GM21515 (cell line): ENCODE measurements around the gene DVL2.

Experiments
- ATAC-seq: cut with Tn5 transposase; IDR thresholded peaks from one replicate; pipeline ENCODE4 v1.9.1; 2021; ENCODE audit not compliant: unreplicated experiment

The DVL2 gene

DNA sequence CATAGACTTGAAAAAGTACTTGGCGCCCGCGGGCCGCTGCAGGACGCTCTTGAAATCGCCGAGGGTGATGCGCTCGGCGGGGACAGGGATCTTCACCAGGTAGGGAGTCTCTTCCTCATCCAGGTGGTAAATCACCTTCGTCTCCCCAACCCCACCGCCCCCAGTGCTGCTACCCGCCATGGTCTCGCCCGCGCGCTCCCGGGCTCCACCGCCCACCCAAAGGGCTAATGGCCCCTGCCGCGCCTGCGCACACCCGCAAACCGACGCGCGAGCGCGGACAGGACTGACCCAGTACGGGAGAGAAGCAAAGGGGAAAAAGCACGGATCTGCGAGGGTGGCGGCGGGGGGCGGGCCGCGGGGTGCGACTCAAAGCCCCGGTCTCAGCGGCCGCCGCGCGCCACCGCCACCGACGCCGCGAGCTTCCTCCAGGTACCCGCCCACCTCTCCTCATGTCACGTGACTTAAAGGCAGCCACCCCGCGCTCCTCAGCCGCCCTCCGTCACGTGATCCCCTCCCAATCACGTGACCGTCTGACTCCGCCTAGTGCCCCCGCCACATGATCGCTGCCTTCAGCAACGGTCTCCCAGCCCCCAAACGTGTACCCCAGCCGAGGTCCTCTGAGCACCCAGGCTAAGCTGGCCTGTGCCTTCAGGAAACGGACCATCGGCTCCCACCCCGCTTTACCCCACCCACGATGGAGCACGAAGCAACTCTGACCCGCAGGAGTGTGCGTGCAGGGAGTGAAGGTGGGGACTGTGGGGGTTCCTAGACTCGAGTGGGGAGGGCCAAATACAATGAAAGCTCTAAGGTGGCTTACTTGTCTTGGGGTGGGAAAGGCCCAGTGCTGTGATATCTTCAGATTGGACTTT, at the start of gene DVL2:
Gene DVL2 (minus strand): TSS at position 435 of the 869 bp plus-strand sequence. CDS start 255 bp downstream, at position 180.
- peak; percentile 43 for ATAC-seq

DNA sequence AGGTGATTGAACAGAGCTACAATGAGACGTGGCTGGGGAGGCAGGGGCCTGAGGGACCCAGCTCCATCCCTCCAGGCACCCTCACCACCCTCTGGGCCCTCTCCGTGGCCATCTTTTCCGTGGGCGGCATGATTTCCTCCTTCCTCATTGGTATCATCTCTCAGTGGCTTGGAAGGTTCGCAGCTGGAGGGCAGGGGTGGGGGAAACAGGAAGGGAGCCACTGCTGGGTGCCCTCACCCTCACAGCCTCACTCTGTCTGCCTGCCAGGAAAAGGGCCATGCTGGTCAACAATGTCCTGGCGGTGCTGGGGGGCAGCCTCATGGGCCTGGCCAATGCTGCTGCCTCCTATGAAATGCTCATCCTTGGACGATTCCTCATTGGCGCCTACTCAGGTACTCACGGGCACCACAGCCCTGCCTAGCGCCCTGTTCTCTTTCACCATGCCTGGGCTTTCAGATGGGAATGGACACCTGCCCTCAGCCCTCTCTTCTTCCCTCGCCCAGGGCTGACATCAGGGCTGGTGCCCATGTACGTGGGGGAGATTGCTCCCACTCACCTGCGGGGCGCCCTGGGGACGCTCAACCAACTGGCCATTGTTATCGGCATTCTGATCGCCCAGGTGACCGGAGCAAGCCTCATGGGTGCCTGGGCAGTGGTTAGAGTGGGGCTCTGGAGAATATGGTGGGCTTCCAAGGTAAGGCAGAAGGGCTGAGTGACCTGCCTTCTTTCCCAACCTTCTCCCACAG, 49.3 kb upstream of the DVL2 start:
- ATAC-seq, result no peak

DNA sequence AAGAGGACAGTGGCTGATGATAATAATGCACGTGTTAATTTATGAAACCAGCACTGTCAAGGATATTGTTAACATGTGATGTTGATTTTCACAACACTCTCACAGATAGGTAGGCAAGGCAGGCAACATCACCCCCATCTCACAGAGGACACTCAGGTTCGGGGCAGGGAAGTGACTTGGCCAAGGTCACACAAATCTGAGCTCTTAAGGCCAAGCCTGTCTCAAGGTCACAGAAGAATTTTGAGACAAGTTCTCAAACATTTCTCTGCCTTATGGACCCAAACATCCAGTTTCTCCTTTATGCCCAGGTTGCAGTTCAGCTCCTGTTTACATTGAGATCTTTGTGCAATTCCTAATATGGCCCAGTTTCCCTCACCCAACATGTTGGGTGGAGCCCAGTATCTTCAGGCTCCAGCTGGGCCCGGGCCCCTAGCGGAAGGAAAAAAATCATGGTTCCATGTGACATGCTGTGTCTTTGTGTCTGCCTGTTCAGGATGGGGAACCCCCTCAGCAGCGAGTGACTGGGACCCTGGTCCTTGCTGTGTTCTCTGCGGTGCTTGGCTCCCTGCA, 48.5 kb upstream of the DVL2 start:
- no peak for ATAC-seq

DNA sequence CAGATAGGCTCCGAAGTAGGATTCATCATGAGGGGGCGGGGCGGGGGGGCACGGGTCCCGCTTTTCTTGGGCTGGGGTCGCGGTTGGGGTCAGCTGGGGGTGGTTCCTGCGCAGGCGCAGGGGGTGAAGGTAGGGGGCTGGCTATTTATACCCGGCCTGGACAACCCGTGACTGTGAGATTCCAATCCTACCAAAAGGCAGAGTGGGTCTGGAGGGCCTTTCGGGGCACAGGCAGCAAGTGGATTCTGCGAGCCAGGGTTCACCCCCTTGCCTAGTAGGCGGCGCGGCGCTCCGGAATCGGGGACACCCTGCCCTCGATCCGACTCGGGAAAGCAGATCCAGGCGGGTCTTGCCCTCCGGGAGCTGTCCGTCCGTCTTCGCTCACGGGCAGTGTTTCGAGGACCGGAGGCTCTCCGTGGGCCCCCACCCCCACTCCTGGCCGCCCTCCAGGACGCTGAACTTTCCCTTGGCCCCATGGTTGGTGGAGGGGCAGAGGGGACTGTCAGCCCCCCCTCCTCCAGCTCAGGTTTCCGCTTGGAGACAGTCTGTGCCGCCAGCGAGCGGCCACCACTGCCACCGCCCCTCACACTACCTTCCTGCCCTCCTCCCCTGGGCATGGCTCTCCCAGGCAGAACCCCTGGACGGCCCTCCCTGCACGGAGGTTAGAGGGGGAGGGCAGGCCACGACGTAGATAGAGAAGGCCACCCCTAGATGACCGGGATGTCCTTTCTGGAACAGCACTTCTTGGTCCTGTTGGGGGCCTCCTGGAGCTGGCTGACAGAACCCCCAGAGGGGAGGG, 47.8 kb upstream of the DVL2 start:
- no peak for ATAC-seq

DNA sequence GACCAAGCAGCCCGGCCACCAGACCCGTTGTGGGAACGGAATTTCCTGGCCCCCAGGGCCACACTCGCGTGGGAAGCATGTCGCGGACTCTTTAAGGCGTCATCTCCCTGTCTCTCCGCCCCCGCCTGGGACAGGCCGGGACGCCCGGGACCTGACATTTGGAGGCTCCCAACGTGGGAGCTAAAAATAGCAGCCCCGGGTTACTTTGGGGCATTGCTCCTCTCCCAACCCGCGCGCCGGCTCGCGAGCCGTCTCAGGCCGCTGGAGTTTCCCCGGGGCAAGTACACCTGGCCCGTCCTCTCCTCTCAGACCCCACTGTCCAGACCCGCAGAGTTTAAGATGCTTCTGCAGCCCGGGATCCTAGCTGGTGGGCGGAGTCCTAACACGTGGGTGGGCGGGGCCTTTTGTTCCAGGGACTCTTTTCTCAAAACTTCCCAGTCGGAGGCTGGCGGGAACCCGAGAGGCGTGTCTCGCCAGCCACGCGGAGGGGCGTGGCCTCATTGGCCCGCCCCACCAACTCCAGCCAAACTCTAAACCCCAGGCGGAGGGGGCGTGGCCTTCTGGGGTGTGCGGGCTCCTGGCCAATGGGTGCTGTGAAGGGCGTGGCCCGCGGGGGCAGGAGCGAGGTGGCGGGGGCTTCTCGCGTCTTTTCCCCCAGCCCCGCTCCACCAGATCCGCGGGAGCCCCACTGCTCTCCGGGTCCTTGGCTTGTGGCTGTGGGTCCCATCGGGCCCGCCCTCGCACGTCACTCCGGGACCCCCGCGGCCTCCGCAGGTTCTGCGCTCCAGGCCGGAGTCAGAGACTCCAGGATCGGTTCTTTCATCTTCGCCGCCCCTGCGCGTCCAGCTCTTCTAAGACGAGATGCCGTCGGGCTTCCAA, 47.0 kb upstream of the DVL2 start, which contains the start of gene SLC2A4:
Gene SLC2A4 (plus strand): TSS at position 645 of the 879 bp plus-strand sequence. CDS start 217 bp downstream, at position 862.
- ATAC-seq, result no peak

DNA sequence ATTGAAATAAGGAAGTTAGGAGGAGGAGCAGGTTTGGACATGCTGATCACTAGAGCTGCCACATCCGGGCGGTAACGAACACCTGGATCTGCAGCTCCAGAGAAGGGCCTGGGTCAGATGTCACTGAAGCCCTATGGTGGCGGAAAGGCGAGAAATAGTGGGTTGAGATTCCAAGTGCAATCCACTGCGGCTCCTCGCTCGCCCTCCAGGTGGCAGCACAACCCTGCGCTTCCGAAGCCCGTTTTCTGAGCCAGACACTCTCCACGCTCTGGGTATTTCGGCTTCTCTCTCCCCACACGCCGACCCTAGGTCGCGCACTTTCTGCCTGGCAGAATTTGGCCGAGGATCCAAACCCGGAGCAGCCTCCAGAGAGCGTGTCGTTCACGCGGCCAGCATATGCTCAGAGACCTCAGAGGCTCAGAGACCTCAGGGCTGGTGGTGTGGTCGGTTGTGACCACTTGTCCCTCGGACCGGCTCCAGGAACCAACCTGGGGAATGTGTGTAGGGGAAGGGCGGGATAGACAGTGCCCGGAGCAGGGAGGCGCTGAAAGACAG, 46.3 kb upstream of the DVL2 start:
- no peak for ATAC-seq

DNA sequence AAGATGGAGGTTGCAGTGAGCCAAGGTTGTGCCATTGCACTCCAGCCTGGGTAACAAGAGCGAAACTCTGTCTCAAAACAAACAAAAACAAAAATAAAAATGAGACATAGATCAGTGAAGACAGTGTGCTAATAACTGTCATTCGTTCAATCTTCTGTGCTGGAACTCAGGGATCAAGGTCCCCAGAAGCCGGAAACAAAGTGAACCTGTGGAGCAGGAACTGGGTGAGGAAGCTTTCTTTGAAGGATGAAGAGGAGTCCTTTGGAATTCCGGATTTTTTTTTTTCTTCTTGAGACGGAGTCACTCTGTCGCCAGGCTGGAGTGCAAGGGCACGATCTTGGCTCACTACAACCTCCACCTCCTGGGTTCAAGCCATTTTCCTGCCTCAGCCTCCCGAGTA, 45.1 kb upstream of the DVL2 start:
- no peak for ATAC-seq

DNA sequence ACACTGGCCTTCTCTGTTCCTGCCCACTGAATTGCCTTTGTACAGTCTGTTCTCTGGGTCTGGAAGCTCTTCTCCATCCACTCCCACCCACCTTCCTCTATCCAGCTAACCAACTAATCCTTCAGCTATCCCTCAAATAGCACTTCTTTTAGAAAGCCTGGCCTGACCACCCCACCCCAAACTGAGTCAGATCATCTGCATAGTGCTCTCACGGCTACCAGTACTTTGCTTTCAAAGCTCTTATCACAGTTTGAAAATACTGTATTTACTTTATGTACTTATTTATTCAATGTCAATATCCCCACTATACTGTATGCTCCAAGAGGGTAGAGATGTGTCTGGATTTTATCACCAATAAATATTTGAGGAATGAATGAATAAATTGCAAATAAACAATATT, 32.5 kb upstream of the DVL2 start:
- ATAC-seq, result no peak

DNA sequence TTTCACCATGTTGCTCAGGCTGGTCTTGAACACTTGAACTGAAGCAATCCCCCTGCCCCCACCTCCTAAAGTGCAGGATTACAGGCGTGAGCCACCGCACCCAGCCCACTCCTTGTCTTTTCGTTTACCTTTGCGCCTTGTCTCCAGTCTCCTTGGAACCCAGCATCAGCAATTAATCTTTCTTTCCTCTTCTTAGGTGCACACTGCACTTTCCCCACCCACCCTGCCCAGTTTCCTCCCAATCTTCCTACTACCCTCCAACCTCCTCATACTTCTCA, 29.4 kb upstream of the DVL2 start:
- no peak for ATAC-seq

DNA sequence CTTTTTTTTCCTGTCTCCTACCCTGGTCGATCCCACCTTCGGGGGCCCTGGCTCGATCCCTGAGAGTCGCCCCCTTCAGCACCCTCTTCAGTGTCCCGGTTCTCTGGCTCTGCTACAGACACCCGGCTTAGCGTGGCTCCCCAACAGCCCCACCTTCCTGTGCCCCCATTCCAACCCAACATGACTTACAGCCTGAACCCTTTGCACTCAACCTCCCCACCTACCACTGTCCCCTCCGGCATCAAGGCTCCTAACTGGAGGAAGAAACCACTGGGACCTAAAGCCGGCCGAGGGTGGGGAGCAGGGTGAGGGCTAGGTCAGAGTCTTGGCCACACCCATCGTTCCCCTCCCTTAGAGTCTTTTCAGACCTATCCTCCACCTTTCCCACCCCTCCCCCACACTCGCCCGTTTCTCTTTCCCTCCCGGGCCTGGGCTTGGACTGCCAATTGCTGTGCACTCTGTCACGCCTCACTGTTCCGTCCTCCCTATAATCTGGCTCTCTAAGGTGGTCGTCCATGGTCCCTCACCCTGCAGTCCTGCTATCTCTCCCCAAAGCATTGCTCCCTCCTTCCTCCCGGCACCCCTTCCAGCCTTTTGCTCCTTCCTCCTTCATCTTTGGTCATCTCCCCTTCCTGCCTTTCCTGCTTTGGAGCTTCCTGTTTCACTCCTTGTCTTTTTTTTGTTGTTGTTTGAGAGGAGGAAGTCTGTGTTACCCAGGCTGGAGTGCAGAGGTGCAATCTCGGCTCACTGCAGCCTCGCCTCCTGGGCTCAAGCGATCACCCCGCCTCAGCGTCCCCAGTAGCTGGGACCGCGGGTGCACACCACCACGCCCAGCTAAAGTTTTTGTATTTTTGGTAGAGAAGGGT, 28.9 kb upstream of the DVL2 start:
- no peak for ATAC-seq

DNA sequence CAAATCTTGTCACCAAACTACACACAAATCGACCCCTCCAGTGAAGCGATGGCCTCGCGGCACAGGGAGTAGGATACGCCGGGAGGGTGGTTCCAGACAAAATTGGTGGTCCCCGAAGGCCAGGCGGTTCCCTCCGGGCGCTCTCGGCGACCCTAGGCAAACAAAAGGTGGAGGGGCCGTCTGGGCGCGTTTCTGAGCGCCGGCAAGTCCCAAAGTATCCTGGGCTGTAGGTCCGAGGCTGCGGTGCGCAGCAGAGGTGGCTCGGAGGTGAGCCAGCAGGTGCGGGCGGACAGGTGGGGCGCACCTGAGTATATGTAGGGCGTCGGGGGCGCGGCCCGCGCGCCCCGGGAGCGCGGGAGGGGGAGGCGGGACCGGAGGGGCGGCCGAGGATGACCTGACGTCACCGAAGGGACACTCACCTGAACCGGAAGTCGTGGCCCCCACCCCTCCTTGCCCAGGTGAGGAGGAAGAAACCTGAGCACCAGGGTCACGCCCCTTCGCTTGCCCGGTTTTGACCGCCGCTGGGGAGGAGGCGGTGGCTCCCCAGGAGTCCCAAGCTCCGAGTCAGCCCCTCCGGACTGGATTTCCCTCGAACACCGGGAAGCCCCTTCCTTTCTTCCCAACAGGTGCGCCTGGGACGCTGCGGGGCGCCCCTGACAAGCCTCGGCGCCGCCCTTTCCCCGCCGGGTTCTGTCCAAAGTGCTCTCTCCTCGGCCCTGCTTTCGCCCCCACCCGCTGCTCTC, 28.0 kb upstream of the DVL2 start, which contains the start of gene CLDN7:
Gene CLDN7 (minus strand): TSS at position 287 of the 743 bp plus-strand sequence. CDS start 435 bp downstream, outside the sequence.
- ATAC-seq, result no peak

DNA sequence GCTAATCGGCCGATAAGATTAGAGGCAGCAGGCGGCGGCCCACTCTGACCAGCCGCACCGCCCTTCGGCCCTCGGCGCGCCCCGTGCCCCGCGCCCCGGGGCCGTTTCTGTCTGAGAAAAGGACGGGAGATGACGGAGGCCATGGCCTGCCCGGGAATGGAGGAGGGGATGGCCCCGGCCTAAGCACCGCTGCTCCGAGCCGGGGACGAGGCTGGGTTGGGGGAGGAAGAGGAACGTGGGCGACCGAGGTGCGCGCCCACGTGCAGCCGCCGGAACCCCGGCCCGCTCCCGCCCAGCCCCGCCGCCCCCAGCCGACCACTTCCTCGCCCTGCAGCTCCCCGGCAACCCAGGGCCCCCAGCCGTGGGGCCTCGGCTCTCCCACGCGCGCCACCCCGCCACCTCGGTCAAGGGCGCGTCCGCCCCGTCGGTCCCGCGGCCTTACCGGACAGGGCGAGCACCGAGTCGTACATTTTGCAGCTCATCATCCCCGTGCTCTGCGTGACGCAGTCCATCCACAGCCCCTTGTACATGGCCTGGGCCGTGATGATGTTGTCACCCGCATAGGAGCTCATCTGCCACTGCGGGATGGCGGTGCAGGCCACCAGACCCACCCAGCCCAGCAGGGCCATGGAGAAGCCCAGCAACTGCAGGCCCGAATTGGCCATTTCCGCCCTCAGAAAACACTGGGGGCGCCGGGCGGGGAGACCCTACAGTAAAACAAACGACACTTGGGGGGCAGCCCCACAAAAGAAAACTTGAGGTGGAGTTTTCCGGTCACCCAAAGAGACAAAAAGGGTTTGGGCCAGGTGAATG, 27.3 kb upstream of the DVL2 start:
- ATAC-seq, result no peak

DNA sequence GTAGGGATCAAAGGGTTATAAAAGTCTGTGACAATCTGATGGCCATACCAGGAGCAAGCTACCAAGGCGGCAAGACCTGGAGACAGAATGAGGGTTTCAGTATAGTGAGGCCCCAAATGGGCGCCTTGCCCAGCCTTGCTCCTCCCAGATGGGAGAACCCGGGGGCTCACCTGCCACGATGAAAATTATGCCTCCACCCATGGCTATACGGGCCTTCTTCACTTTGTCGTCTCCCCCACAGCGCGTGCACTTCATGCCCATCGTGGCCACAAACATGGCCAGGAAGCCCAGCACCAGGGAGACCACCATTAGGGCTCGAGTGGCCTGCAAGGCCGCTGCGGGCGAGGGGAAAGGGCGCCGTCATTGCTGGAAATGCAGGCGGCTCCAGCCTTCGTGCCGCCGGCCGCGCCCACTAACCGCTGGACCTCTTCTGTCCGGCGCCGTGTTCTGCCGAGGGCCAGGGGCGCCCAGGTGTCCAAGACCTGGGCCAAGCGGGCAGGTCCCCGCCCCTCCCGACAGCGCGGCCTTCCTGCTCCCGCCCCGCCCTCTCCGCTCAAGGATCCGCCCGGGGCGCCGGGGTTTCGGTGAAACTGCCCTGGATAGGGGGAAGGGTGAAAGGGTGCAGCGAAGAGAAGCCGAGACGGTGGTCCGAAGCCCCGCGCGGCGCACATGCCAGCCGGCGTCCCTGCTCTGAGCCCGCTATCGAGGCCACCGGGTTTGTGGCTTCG, 26.5 kb upstream of the DVL2 start:
- no peak for ATAC-seq

DNA sequence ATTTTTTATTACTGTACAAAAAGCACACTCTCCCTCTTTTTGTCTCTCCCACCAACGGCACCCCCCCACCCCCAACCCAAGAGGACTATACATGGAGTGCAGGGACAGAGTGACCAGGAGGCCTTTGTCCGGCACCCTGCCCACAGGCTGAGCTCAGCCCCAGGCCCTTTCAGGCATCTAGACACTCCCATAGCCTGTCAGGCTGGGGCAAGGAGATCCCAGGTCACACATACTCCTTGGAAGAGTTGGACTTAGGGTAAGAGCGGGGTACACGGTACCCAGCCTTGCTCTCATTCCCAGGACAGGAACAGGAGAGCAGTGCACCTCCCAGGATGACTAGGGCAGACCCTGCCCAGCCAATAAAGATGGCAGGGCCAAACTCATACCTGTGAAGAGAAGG, 25.8 kb upstream of the DVL2 start:
- ATAC-seq, result no peak

DNA sequence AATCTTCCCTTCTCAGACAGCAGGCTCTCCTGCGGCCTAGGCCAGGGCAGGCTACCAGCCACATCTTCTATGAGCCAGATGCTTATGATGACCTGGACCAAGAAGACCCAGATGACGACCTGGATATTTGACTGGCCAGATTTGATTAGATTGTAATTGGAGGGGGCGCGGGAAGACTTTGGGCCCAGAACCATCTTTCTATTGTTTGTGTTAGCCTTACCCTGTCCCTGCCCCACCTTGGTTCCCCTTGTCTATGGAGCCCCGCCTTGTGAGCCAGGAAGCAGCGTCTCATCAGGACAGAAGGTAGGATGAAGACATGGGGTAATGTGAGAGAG, 25.2 kb upstream of the DVL2 start:
- ATAC-seq, result no peak

DNA sequence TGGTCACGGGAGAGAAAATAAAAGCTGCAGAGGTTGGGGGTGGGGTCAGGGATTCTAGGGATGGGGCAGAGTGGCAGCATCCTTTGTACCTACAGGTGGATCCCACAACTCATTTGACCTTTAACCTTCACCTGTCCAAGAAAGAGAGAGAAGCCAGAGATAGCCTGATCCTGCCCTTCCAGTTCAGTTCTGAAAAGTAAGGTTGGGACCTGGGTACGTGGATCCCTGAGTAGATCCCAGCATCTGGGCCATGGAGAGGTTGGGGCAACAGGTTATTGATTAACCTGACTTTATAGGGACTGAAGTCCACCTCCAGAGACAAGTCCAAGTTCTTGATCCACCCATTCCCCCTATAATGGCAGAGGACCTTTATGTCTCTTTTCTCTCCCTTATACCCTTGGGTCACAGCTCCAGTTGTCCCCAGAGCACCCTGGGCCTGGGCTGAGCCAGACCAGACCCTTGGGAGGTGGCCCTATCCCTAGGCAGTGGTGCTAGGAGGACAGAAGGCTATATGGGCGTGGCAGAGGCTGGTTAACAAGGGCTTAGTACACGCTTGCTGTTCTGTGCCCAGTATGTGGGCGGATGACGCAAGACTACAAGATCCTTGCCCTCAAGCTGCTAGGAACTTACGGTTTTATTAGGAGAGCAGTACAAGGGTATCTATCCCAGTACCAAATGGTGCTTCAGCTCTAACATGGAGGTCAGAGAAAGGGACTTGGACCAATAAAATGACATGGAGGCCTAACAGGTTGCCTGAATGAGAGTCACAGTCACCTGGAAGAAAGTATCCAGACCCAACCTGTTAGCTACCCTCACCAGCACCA, 24.6 kb upstream of the DVL2 start:
- no peak for ATAC-seq
